ENCODE measurements around the gene TRABD2A.

Gene TRABD2A

GRCh38 chr2:84855731-84856130 is 25.2 kb downstream of the TRABD2A start:
- DNase-seq (ENCODE audit: low read depth in 1 of 2, low spot score in 1 of 2): no peak

DNA sequence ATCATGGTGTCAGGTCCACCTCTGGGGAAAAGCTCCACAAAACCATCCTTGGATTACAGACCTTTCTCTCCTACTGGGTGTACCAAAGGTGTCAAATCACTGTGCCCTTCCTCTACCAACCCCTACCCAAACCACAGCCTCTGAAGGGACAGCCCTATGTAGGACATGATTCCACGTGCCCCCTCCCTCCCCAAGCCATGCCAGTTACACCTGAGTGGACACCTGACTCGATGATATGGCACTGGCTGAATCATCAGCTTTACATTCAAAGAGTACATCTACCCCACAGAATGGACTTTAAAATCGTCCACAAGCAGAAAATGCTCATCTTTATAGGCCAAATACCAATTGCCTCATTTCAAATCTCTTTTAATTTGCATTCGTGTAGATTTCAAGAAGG is 26.0 kb downstream of the TRABD2A start:
- no peak for DNase-seq (ENCODE audit: low read depth in 1 of 2, low spot score in 1 of 2)

DNA sequence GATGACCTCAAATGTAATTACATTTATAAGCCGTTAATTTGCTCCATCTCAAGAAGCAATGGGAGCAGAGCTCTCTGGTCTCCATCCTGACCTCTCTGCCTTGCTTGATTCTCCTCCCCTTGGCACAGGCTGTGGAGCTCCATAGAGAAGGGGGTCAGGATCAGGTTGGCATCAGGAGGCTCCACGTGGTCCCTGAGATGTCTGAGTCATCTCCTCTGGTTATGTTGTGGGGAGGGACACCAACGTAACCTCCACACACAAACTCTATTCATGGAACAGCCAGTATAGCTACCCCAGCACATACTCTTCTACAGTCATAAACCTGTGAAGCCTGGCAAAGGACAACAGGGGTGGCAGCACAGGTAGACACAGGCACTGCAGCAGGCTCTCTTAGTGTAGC is 29.0 kb downstream of the TRABD2A start:
- no peak for DNase-seq (ENCODE audit: low read depth in 1 of 2, low spot score in 1 of 2)

DNA sequence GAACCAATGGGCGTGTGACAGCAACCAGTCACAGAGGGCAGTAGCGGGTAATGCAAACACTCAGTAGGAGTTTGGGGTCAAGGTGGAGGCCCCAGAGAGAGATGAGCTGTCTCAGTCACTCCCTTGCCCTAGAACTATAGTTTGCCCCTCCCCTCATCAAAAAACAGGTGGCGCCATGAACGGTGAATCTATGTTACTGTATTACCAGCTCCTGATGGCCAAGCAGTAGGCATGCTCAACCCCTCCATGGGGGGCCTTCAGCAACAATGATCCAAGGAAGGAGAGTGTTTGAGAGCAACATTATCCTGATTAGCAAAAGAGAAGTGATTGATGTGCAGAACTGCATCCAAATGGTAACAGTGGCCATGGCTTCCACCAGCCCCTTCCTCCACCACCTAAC is 30.4 kb downstream of the TRABD2A start:
- DNase-seq (ENCODE audit: low read depth in 1 of 2, low spot score in 1 of 2): no peak

- peak in 1 of 2 donors; percentile 32 for DNase-seq (ENCODE audit: low read depth in 1 of 2, low spot score in 1 of 2)
Measured at GRCh38 chr2:84849271-84849952, 31.5 kb downstream of the TRABD2A start.

- DNase-seq (ENCODE audit: low read depth in 1 of 2, low spot score in 1 of 2): no peak
Measured at GRCh38 chr2:84847326-84848050, 33.4 kb downstream of the TRABD2A start.

GRCh38 chr2:84846741-84847142 is 34.1 kb downstream of the TRABD2A start:
- DNase-seq (ENCODE audit: low read depth in 1 of 2, low spot score in 1 of 2): no peak

GRCh38 chr2:84846041-84846663 is 34.7 kb downstream of the TRABD2A start:
- DNase-seq (ENCODE audit: low read depth in 1 of 2, low spot score in 1 of 2): no peak

DNA sequence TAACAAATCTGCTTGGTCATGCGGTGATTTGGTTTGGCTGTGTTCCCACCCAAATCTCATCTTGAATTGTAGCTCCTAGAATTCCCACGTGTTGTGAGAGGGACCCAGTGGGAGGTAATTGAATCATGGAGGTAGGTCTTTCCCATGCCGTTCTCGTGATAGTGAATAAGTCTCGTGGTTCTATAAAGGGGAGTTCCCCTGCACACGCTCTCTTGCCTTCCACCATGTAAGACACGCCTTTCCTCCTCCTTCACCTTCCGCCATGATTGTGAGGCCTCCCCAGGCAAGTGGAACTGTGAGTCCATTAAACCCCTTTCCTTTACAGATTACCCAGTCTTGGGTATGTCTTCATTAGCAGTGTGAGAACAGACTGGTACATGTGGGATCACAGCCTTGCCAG is 36.7 kb downstream of the TRABD2A start:
- DNase-seq (ENCODE audit: low read depth in 1 of 2, low spot score in 1 of 2): no peak

DNA sequence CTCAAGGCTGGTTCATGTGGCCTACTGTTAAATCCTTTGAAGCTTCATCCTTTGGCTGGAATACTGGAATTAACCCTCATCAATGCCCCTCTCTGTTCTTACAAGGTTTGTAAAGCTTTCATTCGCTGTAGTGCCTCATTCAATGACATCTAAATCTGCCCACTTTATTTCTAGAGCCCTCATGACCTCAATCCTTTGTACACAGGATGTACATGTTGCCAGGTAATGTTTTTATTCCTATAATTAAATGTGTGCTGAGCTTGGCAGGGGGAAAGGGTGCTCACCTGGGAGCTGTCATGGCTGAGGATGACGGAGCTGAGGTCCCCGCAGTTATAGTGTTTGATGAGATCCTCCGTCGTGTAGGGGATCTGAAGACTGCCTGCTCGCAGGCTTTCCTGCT is 39.3 kb downstream of the TRABD2A start:
- no peak for DNase-seq (ENCODE audit: low read depth in 1 of 2, low spot score in 1 of 2)

DNA sequence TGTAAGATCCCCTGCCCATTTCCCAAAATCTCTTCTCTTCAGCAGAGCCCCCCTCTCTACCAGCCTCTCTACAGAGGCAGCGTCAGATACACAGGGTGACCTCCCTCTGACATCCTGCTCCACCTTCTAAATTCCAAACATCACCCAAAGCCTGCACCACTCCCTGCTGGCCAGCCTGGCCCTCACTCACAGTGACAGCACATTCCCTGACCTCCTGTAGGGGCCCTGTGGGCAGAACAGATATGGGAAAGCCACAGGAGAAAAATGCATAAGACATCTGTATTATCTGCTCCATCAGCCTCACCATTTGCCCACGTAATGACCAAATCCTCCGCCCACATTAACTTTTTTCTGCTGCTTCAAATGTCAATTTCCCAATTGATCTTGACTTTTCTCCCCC is 40.6 kb downstream of the TRABD2A start:
- no peak for DNase-seq (ENCODE audit: low read depth in 1 of 2, low spot score in 1 of 2)

GRCh38 chr2:84839851-84840250 is 41.0 kb downstream of the TRABD2A start:
- DNase-seq (ENCODE audit: low read depth in 1 of 2, low spot score in 1 of 2): no peak

DNA sequence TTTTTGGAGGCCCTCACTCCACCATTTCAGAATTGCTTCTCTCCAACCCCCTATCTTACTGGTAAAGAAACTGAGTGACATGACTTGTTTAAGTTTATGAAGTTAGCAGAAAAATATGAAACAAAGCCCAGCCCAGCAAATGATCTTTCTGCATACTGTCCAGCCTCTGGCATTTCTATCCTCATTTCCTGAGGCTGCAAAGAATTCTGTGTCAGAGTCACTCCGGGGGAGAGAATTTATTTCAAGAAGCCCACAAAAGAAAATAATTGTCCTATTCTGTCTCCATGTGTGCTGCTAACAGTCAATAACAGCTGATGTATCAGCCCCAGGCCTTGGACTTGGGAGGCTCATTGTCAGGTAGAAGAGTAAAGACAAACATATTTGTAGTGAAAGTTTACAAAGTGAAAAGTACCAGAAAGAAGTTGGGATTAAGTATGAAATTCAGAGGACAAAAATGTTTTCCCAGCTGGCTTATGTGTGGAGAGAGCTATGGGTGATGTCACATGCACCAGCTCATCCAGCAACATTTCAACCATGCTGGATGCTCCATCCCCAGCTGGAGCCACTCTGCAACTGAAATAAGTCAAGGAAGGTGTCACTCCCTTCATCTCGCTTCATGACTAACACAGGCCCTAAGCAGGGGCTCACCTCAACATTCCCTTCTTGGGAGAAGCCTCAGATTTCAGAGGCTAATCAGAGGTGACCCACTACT is 42.3 kb downstream of the TRABD2A start:
- DNase-seq (ENCODE audit: low read depth in 1 of 2, low spot score in 1 of 2): no peak

DNA sequence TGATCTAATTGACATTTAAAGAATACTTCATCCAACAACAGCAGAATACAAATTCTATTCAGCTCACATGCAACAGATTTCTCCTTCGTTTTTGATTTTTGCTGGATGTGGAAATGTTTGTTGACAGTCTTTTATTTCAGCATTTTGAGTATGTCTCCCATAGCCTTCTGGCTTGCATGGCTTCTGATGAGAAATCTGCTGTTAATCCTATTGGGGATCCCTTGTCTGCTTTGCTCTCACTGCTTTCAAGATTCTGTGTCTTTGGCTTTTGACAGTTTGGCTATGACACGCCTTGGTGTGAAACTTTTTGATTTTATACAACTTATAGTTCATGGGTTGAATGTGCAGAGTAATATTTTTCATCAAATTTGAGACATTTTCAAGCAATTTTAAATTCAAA is 44.7 kb downstream of the TRABD2A start:
- DNase-seq (ENCODE audit: low read depth in 1 of 2, low spot score in 1 of 2): no peak

DNA sequence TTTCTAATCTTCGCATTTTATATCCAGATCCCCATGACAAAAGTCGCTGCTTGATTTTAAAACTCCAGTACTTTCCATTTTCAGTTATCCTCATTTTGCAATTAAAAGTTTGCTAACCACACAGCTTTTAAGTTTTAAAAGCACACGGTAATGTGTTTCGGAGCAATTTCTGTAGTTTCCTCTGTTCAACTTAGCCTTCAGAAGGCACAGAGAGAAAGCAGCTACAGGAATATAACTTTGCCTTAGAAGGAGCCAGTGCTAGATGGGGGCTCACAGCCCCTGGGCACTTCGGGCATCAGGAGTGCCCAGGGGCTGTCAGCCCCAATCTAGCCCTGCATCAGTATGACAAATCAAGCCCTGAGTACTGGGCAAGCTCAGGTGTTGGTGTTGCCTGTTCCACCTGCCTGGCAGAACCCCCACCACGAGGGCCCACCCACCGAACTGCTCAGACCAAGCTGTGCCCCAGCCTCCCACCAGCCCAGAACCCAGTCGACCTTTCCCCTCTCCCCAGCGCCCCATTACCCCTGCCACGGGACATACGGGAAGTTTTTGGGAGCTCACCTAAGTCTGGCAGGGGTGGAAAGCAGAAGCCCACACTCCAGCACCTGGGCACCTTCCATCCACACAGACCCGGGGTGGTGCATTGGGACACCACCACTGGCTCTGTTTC is 47.3 kb downstream of the TRABD2A start:
- DNase-seq (ENCODE audit: low read depth in 1 of 2, low spot score in 1 of 2): no peak

- no peak for DNase-seq (ENCODE audit: low read depth in 1 of 2, low spot score in 1 of 2)
Measured at GRCh38 chr2:84832772-84833461, 48.0 kb downstream of the TRABD2A start.

GRCh38 chr2:84830758-84831500 is 50.0 kb downstream of the TRABD2A start:
- DNase-seq (ENCODE audit: low read depth in 1 of 2, low spot score in 1 of 2): no peak

DNA sequence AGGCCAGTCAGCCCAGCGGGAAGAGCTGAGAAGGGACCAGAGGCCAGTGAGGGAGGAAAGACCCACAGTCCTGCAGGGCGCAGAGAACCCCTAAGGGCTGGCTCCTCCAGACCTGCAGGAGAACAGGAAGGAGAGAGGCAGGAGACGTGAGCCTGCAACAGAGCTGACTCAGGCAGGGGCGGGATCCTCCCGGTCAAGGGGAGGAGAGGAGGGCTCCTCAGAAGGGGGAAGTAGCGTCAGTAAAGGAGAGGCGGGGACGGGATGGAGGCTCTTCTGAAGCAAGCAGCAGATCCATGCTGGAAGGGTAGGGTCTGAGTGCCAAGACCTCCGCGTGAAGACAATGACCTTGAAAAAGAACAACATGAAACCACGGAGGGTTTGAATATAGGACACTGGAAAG is 50.8 kb downstream of the TRABD2A start:
- no peak for DNase-seq (ENCODE audit: low read depth in 1 of 2, low spot score in 1 of 2)

- DNase-seq (ENCODE audit: low read depth in 1 of 2, low spot score in 1 of 2): no peak
Measured at GRCh38 chr2:84829693-84830092, 51.2 kb downstream of the TRABD2A start.

DNA sequence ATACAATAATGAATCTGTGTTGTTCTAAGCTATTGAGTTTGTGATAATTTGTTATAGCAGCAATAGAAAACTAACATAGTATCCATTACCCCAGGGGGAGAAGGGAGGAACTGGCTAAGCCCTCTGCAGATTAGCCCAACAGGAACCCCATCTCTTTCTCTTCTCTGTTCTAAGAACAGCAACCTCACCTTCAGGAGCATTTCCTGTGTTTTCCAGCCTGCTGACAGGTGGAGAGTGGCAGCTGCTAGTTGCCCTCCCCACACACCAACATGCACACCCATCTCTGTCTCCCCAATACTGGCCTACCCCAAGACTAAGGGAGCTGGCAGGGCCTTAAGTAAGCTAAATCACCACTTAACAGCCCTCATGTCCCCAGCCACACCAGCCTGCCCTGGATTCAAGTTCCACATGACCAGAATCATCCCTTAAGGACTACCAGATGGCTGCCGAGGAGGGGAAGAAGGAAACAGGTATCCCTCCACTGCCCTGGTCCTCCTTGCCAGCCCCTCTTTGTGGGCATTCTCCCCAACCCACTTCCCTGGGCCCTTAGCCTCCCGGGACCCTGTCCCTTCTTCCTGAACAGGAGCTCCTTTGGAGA is 52.8 kb downstream of the TRABD2A start:
- DNase-seq (ENCODE audit: low read depth in 1 of 2, low spot score in 1 of 2): no peak

Measured in stimulated activated CD4-positive, alpha-beta T cell treated with anti-CD3 and anti-CD28 coated beads, Interleukin-15, amount 100 ng/mL, for 1 hour (primary cell).